H9 (cell line): Measurements from ENCODE around the gene ITPR2. TPM values are rescaled to one million over a fixed set of nuclear protein-coding genes. Genes with fewer than 3 reads are reported as not detected.

Experiments
- DNase-seq: peaks from one replicate; pipeline ENCODE4 v3.0.0-alpha.2; 2017
- H2AFZ ChIP-seq: one replicate; pipeline ENCODE4 v1.6.1; 2013; ENCODE audit warnings: mild to moderate bottlenecking, low read length, control low read depth, moderate library complexity
- H2AK5ac ChIP-seq: 2 replicates; pipeline ENCODE4 v1.6.1; 2013; ENCODE audit warnings: low read length, control low read depth, mixed read lengths; ENCODE audit not compliant: insufficient read length
- H2BK120ac ChIP-seq: one replicate; pipeline ENCODE4 v1.6.1; 2013; ENCODE audit warnings: low read depth, mild to moderate bottlenecking, low read length, control low read depth, inconsistent platforms; ENCODE audit not compliant: poor library complexity, severe bottlenecking
- H2BK12ac ChIP-seq: 2 replicates; pipeline ENCODE4 v1.6.1; 2013; ENCODE audit warnings: low read length, control low read depth, mixed read lengths, low read depth; ENCODE audit not compliant: insufficient read length
- H2BK15ac ChIP-seq: 2 replicates; pipeline ENCODE4 v1.6.1; 2013; ENCODE audit warnings: low read depth, low read length, control low read depth
- H2BK20ac ChIP-seq: one replicate; pipeline ENCODE4 v1.6.1; 2013; ENCODE audit warnings: low read depth, mild to moderate bottlenecking, low read length, control low read depth, inconsistent platforms; ENCODE audit not compliant: poor library complexity, severe bottlenecking
- H2BK5ac ChIP-seq: 2 replicates; pipeline ENCODE4 v1.6.1; 2013; ENCODE audit warnings: low read length, control low read depth, mixed read lengths; ENCODE audit not compliant: insufficient read length
- H3K14ac ChIP-seq: 2 replicates; pipeline ENCODE4 v1.6.1; 2013; ENCODE audit warnings: low read length, control low read depth; ENCODE audit not compliant: insufficient read depth
- H3K18ac ChIP-seq: 2 replicates; pipeline ENCODE4 v1.6.1; 2013; ENCODE audit warnings: low read depth, mild to moderate bottlenecking, mixed read lengths, low read length, control low read depth; ENCODE audit not compliant: insufficient read length
- H3K23ac ChIP-seq: 2 replicates; pipeline ENCODE4 v1.6.1; 2013; ENCODE audit warnings: low read length, control low read depth, mixed read lengths, low read depth; ENCODE audit not compliant: insufficient read length
- H3K23me2 ChIP-seq: 2 replicates; pipeline ENCODE4 v1.6.1; 2013; ENCODE audit warnings: low read depth, mild to moderate bottlenecking, mixed read lengths, low read length, control low read depth; ENCODE audit not compliant: insufficient read length, poor library complexity, severe bottlenecking
- H3K27ac ChIP-seq: 2 replicates; pipeline ENCODE4 v1.5.1; 2013; ENCODE audit warnings: low read length, control low read depth, mixed read lengths, low read depth; ENCODE audit not compliant: insufficient read length
- H3K27me3 ChIP-seq: 2 replicates; pipeline ENCODE4 v1.6.1; 2013; ENCODE audit warnings: low read length, control low read depth, inconsistent platforms; ENCODE audit not compliant: insufficient read depth
- H3K4ac ChIP-seq: 2 replicates; pipeline ENCODE4 v1.6.1; 2013; ENCODE audit warnings: low read depth, mild to moderate bottlenecking, control low read depth, inconsistent platforms, low read length, moderate library complexity
- H3K4me1 ChIP-seq: 2 replicates; pipeline ENCODE4 v1.6.1; 2013; ENCODE audit warnings: low read length, control low read depth, inconsistent platforms; ENCODE audit not compliant: insufficient read depth
- H3K4me2 ChIP-seq: 2 replicates; pipeline ENCODE4 v1.6.1; 2013; ENCODE audit warnings: low read length, control low read depth, mixed read lengths; ENCODE audit not compliant: insufficient read length, insufficient read depth
- H3K56ac ChIP-seq: 2 replicates; pipeline ENCODE4 v1.6.1; 2013; ENCODE audit warnings: low read depth, mild to moderate bottlenecking, mixed read lengths, low read length, control low read depth; ENCODE audit not compliant: insufficient read length
- H3K79me1 ChIP-seq: 2 replicates; pipeline ENCODE4 v1.6.1; 2013; ENCODE audit warnings: low read depth, mild to moderate bottlenecking, moderate library complexity, low read length, control low read depth, inconsistent platforms; ENCODE audit not compliant: insufficient read depth, poor library complexity, severe bottlenecking
- H3K79me2 ChIP-seq: 2 replicates; pipeline ENCODE4 v1.6.1; 2013; ENCODE audit warnings: low read length, control low read depth, inconsistent platforms; ENCODE audit not compliant: insufficient read depth
- H3K9ac ChIP-seq: 2 replicates; pipeline ENCODE4 v1.6.1; 2013; ENCODE audit warnings: low read length, control low read depth, mixed read lengths; ENCODE audit not compliant: insufficient read length; ENCODE audit errors: extremely low read depth
- H3K9me3 ChIP-seq: one replicate; pipeline ENCODE4 v1.6.1; 2013; ENCODE audit warnings: low read depth, low read length, inconsistent platforms; ENCODE audit not compliant: control insufficient read depth
- H3T11ph ChIP-seq: one replicate; pipeline ENCODE4 v1.6.1; 2013; ENCODE audit warnings: mild to moderate bottlenecking, low read length, control low read depth, inconsistent platforms
- H4K20me1 ChIP-seq: one replicate; pipeline ENCODE4 v1.6.1; 2013; ENCODE audit not compliant: control insufficient read depth, insufficient read length, insufficient read depth
- H4K5ac ChIP-seq: 2 replicates; pipeline ENCODE4 v1.6.1; 2013; ENCODE audit warnings: low read depth, mild to moderate bottlenecking, mixed read lengths, low read length, control low read depth; ENCODE audit not compliant: insufficient read length
- H4K8ac ChIP-seq: replicated peaks from 2 replicates; pipeline ENCODE4 v1.6.1; 2013; ENCODE audit warnings: low read length, control low read depth, mixed read lengths, low read depth; ENCODE audit not compliant: insufficient read length
- H4K91ac ChIP-seq: 2 replicates; pipeline ENCODE4 v1.6.1; 2013; ENCODE audit warnings: low read depth, mild to moderate bottlenecking, moderate library complexity, mixed read lengths, low read length, control low read depth; ENCODE audit not compliant: insufficient read length
- H3K27ac Mint-ChIP-seq, 3 experiments: 2 replicates in 2 of 3; 3 replicates in 1 of 3; pipeline ENCODE4 v1.8.0; 2020 to 2021; ENCODE audit warnings: mixed read lengths in 3 of 3, mild to moderate bottlenecking in 1 of 3, moderate library complexity in 1 of 3
- H3K27me3 Mint-ChIP-seq: 2 replicates; pipeline ENCODE4 v1.8.0; 2021; ENCODE audit warnings: low read depth, mild to moderate bottlenecking, moderate library complexity, mixed read lengths
- H3K36me3 Mint-ChIP-seq, 3 experiments: 2 replicates in 2 of 3; 3 replicates in 1 of 3; pipeline ENCODE4 v1.8.0; 2020 to 2021; ENCODE audit warnings: low read depth in 3 of 3, mixed read lengths in 3 of 3; ENCODE audit not compliant: insufficient read depth in 1 of 3
- H3K4me1 Mint-ChIP-seq, 2 experiments: 2 replicates each; pipeline ENCODE4 v1.8.0; 2020; ENCODE audit warnings: mixed read lengths in 2 of 2
- H3K4me3 Mint-ChIP-seq, 2 experiments: 2 replicates in 1 of 2; 3 replicates in 1 of 2; pipeline ENCODE4 v1.8.0; 2020 to 2021; ENCODE audit warnings: mild to moderate bottlenecking in 2 of 2, mixed read lengths in 2 of 2, moderate library complexity in 1 of 2
- H3K9me3 Mint-ChIP-seq, 2 experiments: 2 replicates in 1 of 2; 3 replicates in 1 of 2; pipeline ENCODE4 v1.8.0; 2020; ENCODE audit warnings: mild to moderate bottlenecking in 2 of 2, mixed read lengths in 2 of 2, moderate library complexity in 1 of 2
- WGBS: extraction: QIAGEN DNeasy Blood & Tissue Kit; methylation state at CpG from one replicate; pipeline ENCODE4 v1.1.7; 2013; ENCODE audit warnings: missing lambda C conversion rate, low lambda C conversion rate, mixed read lengths; ENCODE audit not compliant: insufficient read length; ENCODE audit errors: extremely low coverage; 5-methylcytosine and 5-hydroxymethylcytosine counted together
- total RNA-seq: library from RNA; stranded (reverse); gene quantifications from 2 replicates; pipeline ENCODE4 v1.2.1, GENCODE V29; 2021
- TF ChIP-seq, protein P1 (sequence below): fragments of 200-600 bp; sonication (generic); conservative IDR thresholded peaks from 3 replicates; pipeline ENCODE4 v1.8.0; 2021; ENCODE audit warnings: antibody characterized with exemption, mild to moderate bottlenecking

ITPR2 gene
- total RNA-seq, 1 experiment from 2014 or later: 14.8 TPM

GRCh38 chr12:26880625-26881024 lies 47.6 kb upstream of the ITPR2 start:
- H3K27me3 Mint-ChIP-seq: peaks cover 7% of the 10 kb centered on the region
- H3K27ac ChIP-seq: no peak overlapping the region
- no peak overlapping the region for H3K23ac ChIP-seq
- H2AFZ ChIP-seq: no peak overlapping the region
- H3K4ac ChIP-seq: no peak overlapping the region
- no peak overlapping the region for H2BK15ac ChIP-seq
- no CpG with 5 or more reads among the region's 2 CpGs for WGBS
- no peak overlapping the region for H4K91ac ChIP-seq
- no peaks in the 10 kb centered on the region for H4K20me1 ChIP-seq
- H2BK12ac ChIP-seq: no peak overlapping the region
- peaks cover 0 to 13% (median 7%) of the 10 kb centered on the region in 3 experiments; a peak in 3 of 7 replicates for H3K36me3 Mint-ChIP-seq
- H3K4me1 Mint-ChIP-seq: 0 out of 4 replicates have a peak, but pooled peaks cover 2 to 3% of the 10 kb centered on the region in 2 experiments
- no peaks in the 10 kb centered on the region for H3K27me3 ChIP-seq
- H2BK20ac ChIP-seq: no peak overlapping the region
- no peak overlapping the region for H3K4me3 Mint-ChIP-seq
- H3K18ac ChIP-seq: no peak overlapping the region
- no peak overlapping the region for H2AK5ac ChIP-seq
- H3K56ac ChIP-seq: no peak overlapping the region
- no peak for DNase-seq
- no peak overlapping the region for H2BK120ac ChIP-seq
- no peak overlapping the region for H4K8ac ChIP-seq
- H3K9me3 ChIP-seq: no peaks in the 10 kb centered on the region
- no peaks in the 10 kb centered on the region for H3K23me2 ChIP-seq
- no peak overlapping the region for H4K5ac ChIP-seq
- TF ChIP-seq, protein P1, sequence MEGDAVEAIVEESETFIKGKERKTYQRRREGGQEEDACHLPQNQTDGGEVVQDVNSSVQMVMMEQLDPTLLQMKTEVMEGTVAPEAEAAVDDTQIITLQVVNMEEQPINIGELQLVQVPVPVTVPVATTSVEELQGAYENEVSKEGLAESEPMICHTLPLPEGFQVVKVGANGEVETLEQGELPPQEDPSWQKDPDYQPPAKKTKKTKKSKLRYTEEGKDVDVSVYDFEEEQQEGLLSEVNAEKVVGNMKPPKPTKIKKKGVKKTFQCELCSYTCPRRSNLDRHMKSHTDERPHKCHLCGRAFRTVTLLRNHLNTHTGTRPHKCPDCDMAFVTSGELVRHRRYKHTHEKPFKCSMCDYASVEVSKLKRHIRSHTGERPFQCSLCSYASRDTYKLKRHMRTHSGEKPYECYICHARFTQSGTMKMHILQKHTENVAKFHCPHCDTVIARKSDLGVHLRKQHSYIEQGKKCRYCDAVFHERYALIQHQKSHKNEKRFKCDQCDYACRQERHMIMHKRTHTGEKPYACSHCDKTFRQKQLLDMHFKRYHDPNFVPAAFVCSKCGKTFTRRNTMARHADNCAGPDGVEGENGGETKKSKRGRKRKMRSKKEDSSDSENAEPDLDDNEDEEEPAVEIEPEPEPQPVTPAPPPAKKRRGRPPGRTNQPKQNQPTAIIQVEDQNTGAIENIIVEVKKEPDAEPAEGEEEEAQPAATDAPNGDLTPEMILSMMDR: no peak
- H3K79me2 ChIP-seq: no peaks in the 10 kb centered on the region
- H3K14ac ChIP-seq: no peak overlapping the region
- H3K79me1 ChIP-seq: no peaks in the 10 kb centered on the region
- no peak overlapping the region for H3K4me2 ChIP-seq
- H3K9ac ChIP-seq: no peak overlapping the region
- no peak overlapping the region for H3T11ph ChIP-seq
- H3K4me1 ChIP-seq: no peaks in the 10 kb centered on the region
- H3K9me3 Mint-ChIP-seq: peaks cover 12% of the 10 kb centered on the region in 2 experiments
- no peak overlapping the region for H2BK5ac ChIP-seq
- no peak overlapping the region for H3K27ac Mint-ChIP-seq
